ENCODE data around the gene ZNF433. TPM values are rescaled to one million over a fixed set of nuclear protein-coding genes. Genes with fewer than 3 reads are reported as not detected.

Gene ZNF433
- total and polyA plus RNA-seq, 2 donors (not counting 3 experiments of a cell fraction or from before 2014, with no cell fraction given): 1.8 to 2.1 TPM

DNA sequence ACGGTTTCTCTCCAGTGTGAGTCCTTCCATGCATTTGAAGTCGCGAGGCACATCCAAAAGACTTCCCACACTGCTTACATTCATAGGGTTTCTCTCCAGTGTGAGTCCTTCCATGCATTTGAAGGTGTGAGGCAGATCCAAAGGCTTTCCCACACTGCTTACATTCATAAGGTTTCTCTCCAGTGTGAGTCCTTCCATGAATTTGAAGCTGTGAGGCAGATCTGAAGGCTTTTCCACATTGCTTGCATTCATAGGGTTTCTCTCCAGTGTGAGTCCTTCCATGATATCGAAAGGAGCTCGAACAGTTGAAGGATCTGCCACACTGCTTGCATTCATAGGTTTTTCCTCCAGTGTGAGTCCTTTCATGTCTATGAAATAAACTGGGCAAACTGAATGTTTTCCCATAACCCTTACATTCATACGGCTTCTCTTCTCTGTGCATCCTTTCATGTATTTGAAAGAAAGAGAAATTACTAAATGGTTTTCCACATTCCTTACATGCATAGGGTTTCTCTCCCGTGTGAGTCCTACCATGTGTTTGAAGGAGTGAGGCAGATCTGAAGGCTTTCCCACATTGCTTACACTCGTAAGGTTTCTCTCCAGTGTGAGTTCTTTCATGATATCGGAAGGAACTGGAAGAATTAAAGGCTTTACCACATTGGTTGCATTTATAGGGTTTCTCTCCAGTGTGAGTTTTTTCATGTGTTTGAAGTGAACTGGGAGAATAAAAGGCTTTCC, 20.3 kb downstream of the ZNF433 start:
- no peak overlapping the region for H2AFZ ChIP-seq (ENCODE audit: low read depth, low read length)
- no peaks in the 10 kb centered on the region for H3K9me1 ChIP-seq (replicated peaks; ENCODE audit: control insufficient read depth, extremely low read depth, insufficient read depth, low read length)
- FAIRE-seq: no peak
- H3K4me3 ChIP-seq (replicated peaks in 1 of 3; ENCODE audit: insufficient read depth in 1 of 3, low read depth in 1 of 3, low read length in 3 of 3): no peak overlapping the region
- H3K9me3 ChIP-seq (replicated peaks; ENCODE audit: control insufficient read depth, insufficient read depth, low read length): peaks cover 23% of the 10 kb centered on the region
- no peak overlapping the region for H3K9ac ChIP-seq (replicated peaks; ENCODE audit: extremely low read depth, insufficient read depth, low read length)
- intact Hi-C loops (cut with micrococcal nuclease): no loop called here
- H3K4me2 ChIP-seq (ENCODE audit: insufficient read depth, low read length): no peak overlapping the region
- no peak for TF ChIP-seq GATA2 (IDR thresholded peaks at IDR 0.05; ENCODE audit: insufficient read depth, insufficient read length, low read depth, low read length)
- TF ChIP-seq, protein P1, sequence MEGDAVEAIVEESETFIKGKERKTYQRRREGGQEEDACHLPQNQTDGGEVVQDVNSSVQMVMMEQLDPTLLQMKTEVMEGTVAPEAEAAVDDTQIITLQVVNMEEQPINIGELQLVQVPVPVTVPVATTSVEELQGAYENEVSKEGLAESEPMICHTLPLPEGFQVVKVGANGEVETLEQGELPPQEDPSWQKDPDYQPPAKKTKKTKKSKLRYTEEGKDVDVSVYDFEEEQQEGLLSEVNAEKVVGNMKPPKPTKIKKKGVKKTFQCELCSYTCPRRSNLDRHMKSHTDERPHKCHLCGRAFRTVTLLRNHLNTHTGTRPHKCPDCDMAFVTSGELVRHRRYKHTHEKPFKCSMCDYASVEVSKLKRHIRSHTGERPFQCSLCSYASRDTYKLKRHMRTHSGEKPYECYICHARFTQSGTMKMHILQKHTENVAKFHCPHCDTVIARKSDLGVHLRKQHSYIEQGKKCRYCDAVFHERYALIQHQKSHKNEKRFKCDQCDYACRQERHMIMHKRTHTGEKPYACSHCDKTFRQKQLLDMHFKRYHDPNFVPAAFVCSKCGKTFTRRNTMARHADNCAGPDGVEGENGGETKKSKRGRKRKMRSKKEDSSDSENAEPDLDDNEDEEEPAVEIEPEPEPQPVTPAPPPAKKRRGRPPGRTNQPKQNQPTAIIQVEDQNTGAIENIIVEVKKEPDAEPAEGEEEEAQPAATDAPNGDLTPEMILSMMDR (IDR thresholded peaks at IDR 0.05; ENCODE audit: extremely low read depth in 1 of 2, insufficient read depth in 1 of 2, low read depth in 1 of 2, low read length in 2 of 2): no peak
- TF ChIP-seq JUN (IDR thresholded peaks at IDR 0.05; ENCODE audit: borderline replicate concordance, insufficient read depth, insufficient read length, low read depth): no peak
- no peak for TF ChIP-seq EZH2 (IDR thresholded peaks at IDR 0.05; ENCODE audit: borderline replicate concordance, low read depth, low read length, severe bottlenecking)
- TF ChIP-seq, protein P2, sequence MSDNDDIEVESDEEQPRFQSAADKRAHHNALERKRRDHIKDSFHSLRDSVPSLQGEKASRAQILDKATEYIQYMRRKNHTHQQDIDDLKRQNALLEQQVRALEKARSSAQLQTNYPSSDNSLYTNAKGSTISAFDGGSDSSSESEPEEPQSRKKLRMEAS (IDR thresholded peaks at IDR 0.05; ENCODE audit: insufficient read depth, insufficient read length): no peak
- no peak for TF ChIP-seq POLR2A (IDR thresholded peaks at IDR 0.05; ENCODE audit: low read depth, low read length)
- no peak for TF ChIP-seq POLR2AphosphoS5 (IDR thresholded peaks at IDR 0.05; ENCODE audit: insufficient read depth, low read depth, low read length)
- no peak for TF ChIP-seq MYC (IDR thresholded peaks at IDR 0.05; ENCODE audit: low read depth, low read length)
- no peak for TF ChIP-seq FOS (IDR thresholded peaks at IDR 0.05; ENCODE audit: borderline replicate concordance, insufficient read depth, low read length)
- H3K79me2 ChIP-seq (ENCODE audit: control insufficient read depth, insufficient read depth, low read length): no peaks in the 10 kb centered on the region
- H3K36me3 ChIP-seq (ENCODE audit: control insufficient read depth in 2 of 2, extremely low read depth in 1 of 2, insufficient read depth in 2 of 2, low read length in 2 of 2): peaks cover 0 to 13% of the 10 kb centered on the region in 2 experiments
- DNase-seq (ENCODE audit: low read depth, low spot score): no peak
- no peaks in the 10 kb centered on the region for H3K27me3 ChIP-seq (ENCODE audit: control insufficient read depth in 2 of 2, insufficient read depth in 2 of 2, low read length in 2 of 2)
- H4K20me1 ChIP-seq (replicated peaks; ENCODE audit: control insufficient read depth, extremely low read depth, insufficient read depth, low read length): no peaks in the 10 kb centered on the region
- H3K4me1 ChIP-seq (ENCODE audit: control insufficient read depth, extremely low read depth, insufficient read depth, low read length): no peaks in the 10 kb centered on the region
- ChIA-PET POLR2A (no interaction called here), CTCF (no interaction called here)
- no TSS peak for BruUV-seq (replicated peaks)
- H3K27ac ChIP-seq (ENCODE audit: insufficient read depth, low read depth, low read length): no peak overlapping the region
- dilution Hi-C loops (cut with MboI; ENCODE audit: extremely low pct_ligation_motif_present, low sequenced_read_pairs): no loop called here
